GM12865 (cell line): ENCODE results near the gene KRT33B.

Experiments used
- DNase-seq: peaks from one replicate; pipeline ENCODE4 v3.0.0; 2010; ENCODE audit warnings: low read depth
- H3K4me3 ChIP-seq: 2 replicates; pipeline ENCODE4 v1.5.1; 2011; ENCODE audit warnings: mild to moderate bottlenecking, low read depth, low read length, control low read depth
- CTCF ChIP-seq: IDR thresholded peaks from 2 replicates; pipeline ENCODE4 v1.5.1; 2011; ENCODE audit warnings: low read length, control low read depth, low read depth, inconsistent platforms; ENCODE audit not compliant: insufficient read depth; ENCODE audit errors: missing control alignments

Gene KRT33B

GRCh38 chr17:41369713-41370112 lies at the start of gene KRT33B:
Gene KRT33B (minus strand): TSS chr17:41369813. CDS start chr17:41369750, 63 bp downstream.
- TF ChIP-seq CTCF = no peak
- no peak for DNase-seq

GRCh38 chr17:41418116-41418860 lies 48.7 kb upstream of the KRT33B start:
- no peak for DNase-seq
- no peak overlapping the region for H3K4me3 ChIP-seq
- TF ChIP-seq CTCF = no peak

More at GRCh38 chr17:41369713-41370112, at the start of gene KRT33B:
- H3K4me3 ChIP-seq = no peak within 1 kb of the TSS

GRCh38 chr17:41417576-41418015 lies 48.0 kb upstream of the KRT33B start:
- TF ChIP-seq CTCF = peak; percentile 54
- DNase-seq = peak; percentile 5
- H3K4me3 ChIP-seq = no peak overlapping the region

- no peak for DNase-seq
- TF ChIP-seq CTCF = no peak
Measured at GRCh38 chr17:41417127-41417526, 47.5 kb upstream of the KRT33B start.

GRCh38 chr17:41416479-41416878 lies 46.9 kb upstream of the KRT33B start:
- TF ChIP-seq CTCF = no peak
- no peak overlapping the region for H3K4me3 ChIP-seq
- DNase-seq = no peak

More at GRCh38 chr17:41417127-41417526, 47.5 kb upstream of the KRT33B start:
- no peak overlapping the region for H3K4me3 ChIP-seq

GRCh38 chr17:41415833-41416335 lies 46.3 kb upstream of the KRT33B start:
- DNase-seq = no peak
- TF ChIP-seq CTCF = no peak
- no peak overlapping the region for H3K4me3 ChIP-seq
